Measurements from ENCODE around the gene FAM111B.

The FAM111B gene

DNA sequence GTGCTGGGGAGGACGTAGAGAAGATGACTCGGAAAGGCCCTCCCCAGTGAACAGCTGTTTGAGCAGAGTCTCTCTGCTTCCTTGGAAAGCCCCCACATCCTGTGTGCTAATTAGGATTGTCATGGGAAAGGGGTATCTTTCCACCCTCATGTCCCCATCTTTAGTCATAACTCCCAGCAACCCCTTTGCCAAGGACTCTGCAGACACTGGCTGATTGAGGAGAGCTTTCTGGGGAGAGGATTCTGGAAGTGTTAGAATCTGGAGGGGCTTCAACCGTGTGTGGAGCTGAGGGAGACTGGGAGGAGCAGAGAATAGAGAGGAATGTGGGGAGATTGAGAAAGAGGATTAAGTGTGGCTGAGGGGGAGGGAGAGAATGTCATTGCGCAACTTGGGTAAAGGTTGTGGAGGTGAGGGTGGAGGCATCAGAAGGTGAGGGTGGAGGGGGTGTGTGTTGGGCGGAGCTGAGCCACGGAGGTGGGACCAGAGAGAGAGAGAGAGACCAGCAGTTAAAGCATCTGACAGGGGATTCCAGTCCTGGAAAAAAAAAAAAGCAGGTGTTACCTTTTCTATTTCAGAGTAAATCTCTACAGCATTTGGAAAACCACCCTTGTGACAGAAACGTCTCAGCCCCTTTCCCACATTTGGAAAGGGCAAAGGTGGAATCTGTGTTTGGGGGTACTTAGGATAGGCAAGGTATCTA is 67.1 kb downstream of the FAM111B start:
- no peak overlapping the region for H4K8ac ChIP-seq (ENCODE audit: low read depth, low read length)
- H4K91ac ChIP-seq (ENCODE audit: low read depth, low read length, poor library complexity), result no peak overlapping the region
- WGBS, 2 donors (ENCODE audit: extremely low coverage in 2 of 2, insufficient read length in 2 of 2, insufficient replicate concordance in 1 of 2), result no CpG with 5 or more reads among the region's 7 CpGs
- H3K14ac ChIP-seq (ENCODE audit: low read length), result no peak overlapping the region
- no peak overlapping the region for H3K9ac ChIP-seq (ENCODE audit: low read depth, low read length, poor library complexity)
- no peak overlapping the region for H2BK15ac ChIP-seq (ENCODE audit: low read length)
- peaks cover 11 to 45% of the 10 kb centered on the region in 2 donors for H3K36me3 ChIP-seq (replicated peaks in 1 of 2; ENCODE audit: control insufficient read depth in 2 of 2, insufficient read depth in 2 of 2, low read length in 2 of 2)
- peak overlapping the region; percentile 99 for H3K18ac ChIP-seq (ENCODE audit: low read length)
- peak overlapping the region; percentile 89 for H3K27ac ChIP-seq (replicated peaks; ENCODE audit: low read length)
- no peak overlapping the region for H3K4ac ChIP-seq (ENCODE audit: low read length)
- H3K4me1 ChIP-seq (ENCODE audit: control insufficient read depth in 2 of 2, insufficient read depth in 1 of 2, low read depth in 1 of 2, low read length in 2 of 2), result peaks cover 20% of the 10 kb centered on the region in 2 donors
- no peak overlapping the region for H2BK12ac ChIP-seq (ENCODE audit: low read length)
- peak overlapping the region; percentile 59 for H2AK5ac ChIP-seq (ENCODE audit: low read depth, low read length)
- peak overlapping the region; percentile 82 for H2BK120ac ChIP-seq (ENCODE audit: low read depth, low read length)
- no peak for DNase-seq (ENCODE audit: low spot score)
- no peaks in the 10 kb centered on the region for H3K27me3 ChIP-seq (ENCODE audit: control insufficient read depth in 3 of 3, insufficient read depth in 3 of 3, low read depth in 1 of 3, low read length in 3 of 3)
- H3K4me3 ChIP-seq (ENCODE audit: low read length in 2 of 2), result peak overlapping the region; percentile 86 to 95
- peaks cover 6% of the 10 kb centered on the region for H3K79me1 ChIP-seq (ENCODE audit: low read depth, low read length)
- no peak overlapping the region for H3K23ac ChIP-seq (ENCODE audit: low read depth, low read length, poor library complexity)
- H3K9me3 ChIP-seq (replicated peaks in 1 of 2; ENCODE audit: control insufficient read depth in 2 of 2, insufficient read depth in 1 of 2, low read depth in 1 of 2, low read length in 2 of 2), result peaks cover 0 to 27% of the 10 kb centered on the region in 2 donors
- no peak overlapping the region for H2BK5ac ChIP-seq (ENCODE audit: low read length)
- H3K4me2 ChIP-seq (ENCODE audit: insufficient read depth, low read length, poor library complexity, severe bottlenecking), result peak overlapping the region; percentile 91
- H2AFZ ChIP-seq (ENCODE audit: low read length), result no peak overlapping the region

DNA sequence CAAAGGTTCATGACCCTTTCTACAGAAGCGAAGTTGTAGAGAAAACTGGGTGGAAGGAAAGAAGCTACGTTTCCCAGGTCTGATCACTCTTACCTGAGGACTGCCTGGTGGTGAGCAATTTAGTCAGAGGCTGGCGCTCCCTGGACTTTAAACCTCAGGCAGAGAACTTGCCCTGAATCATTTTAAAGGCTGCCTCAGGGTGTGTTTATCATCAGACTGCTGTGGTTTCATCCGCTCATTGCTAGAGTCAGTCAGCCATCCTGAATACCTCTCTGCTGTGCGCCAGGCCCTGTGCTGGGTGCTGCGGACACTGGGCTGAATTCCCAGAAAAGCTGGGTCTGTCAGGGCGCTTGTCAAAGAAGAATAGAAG is 67.6 kb downstream of the FAM111B start:
- H3K27ac ChIP-seq (replicated peaks; ENCODE audit: low read length), result peak overlapping the region; percentile 41
- H2BK15ac ChIP-seq (ENCODE audit: low read length), result no peak overlapping the region
- peak overlapping the region; percentile 43 for H3K4me2 ChIP-seq (ENCODE audit: insufficient read depth, low read length, poor library complexity, severe bottlenecking)
- H2BK120ac ChIP-seq (ENCODE audit: low read depth, low read length), result no peak overlapping the region
- no peak overlapping the region for H2AK5ac ChIP-seq (ENCODE audit: low read depth, low read length)
- peaks cover 11 to 46% of the 10 kb centered on the region in 2 donors for H3K36me3 ChIP-seq (replicated peaks in 1 of 2; ENCODE audit: control insufficient read depth in 2 of 2, insufficient read depth in 2 of 2, low read length in 2 of 2)
- no peak overlapping the region for H3K4ac ChIP-seq (ENCODE audit: low read length)
- DNase-seq (ENCODE audit: low spot score), result no peak
- H3K9ac ChIP-seq (ENCODE audit: low read depth, low read length, poor library complexity), result no peak overlapping the region
- H3K18ac ChIP-seq (ENCODE audit: low read length), result no peak overlapping the region
- H4K8ac ChIP-seq (ENCODE audit: low read depth, low read length), result no peak overlapping the region
- H2BK12ac ChIP-seq (ENCODE audit: low read length), result no peak overlapping the region
- no CpG with 5 or more reads among the region's 7 CpGs for WGBS, 2 donors (ENCODE audit: extremely low coverage in 2 of 2, insufficient read length in 2 of 2, insufficient replicate concordance in 1 of 2)
- H3K4me3 ChIP-seq (ENCODE audit: low read length in 2 of 2), result peak overlapping the region in 1 of 2 donors; percentile 95
- no peak overlapping the region for H4K91ac ChIP-seq (ENCODE audit: low read depth, low read length, poor library complexity)
- peaks cover 6% of the 10 kb centered on the region for H3K79me1 ChIP-seq (ENCODE audit: low read depth, low read length)
- H3K4me1 ChIP-seq (ENCODE audit: control insufficient read depth in 2 of 2, insufficient read depth in 1 of 2, low read depth in 1 of 2, low read length in 2 of 2), result peaks cover 20 to 22% of the 10 kb centered on the region in 2 donors
- peaks cover 0 to 33% of the 10 kb centered on the region in 2 donors for H3K9me3 ChIP-seq (replicated peaks in 1 of 2; ENCODE audit: control insufficient read depth in 2 of 2, insufficient read depth in 1 of 2, low read depth in 1 of 2, low read length in 2 of 2)
- H2AFZ ChIP-seq (ENCODE audit: low read length), result no peak overlapping the region
- H2BK5ac ChIP-seq (ENCODE audit: low read length), result no peak overlapping the region
- no peaks in the 10 kb centered on the region for H3K27me3 ChIP-seq (ENCODE audit: control insufficient read depth in 3 of 3, insufficient read depth in 3 of 3, low read depth in 1 of 3, low read length in 3 of 3)
- no peak overlapping the region for H3K23ac ChIP-seq (ENCODE audit: low read depth, low read length, poor library complexity)
- H3K14ac ChIP-seq (ENCODE audit: low read length), result no peak overlapping the region

DNA sequence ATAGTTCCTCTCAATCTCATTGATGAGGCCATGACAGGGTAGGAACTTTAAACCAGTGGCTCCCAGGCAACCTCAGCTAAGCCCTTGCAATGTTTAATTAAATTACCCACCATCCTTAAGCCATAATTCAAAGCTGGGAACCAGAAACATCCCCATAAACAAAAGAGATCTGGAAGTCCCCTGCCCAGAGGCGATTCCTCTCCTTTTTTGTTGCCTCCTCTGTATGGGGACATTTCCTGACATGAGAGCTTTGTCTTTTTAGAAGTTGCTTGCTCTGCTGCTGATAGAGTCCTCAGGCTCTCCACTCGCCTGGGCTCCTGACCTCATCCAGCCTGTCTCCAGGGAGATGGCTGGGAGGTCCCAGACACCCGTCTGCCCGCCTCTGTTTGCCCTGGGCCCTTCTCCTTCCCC is 68.1 kb downstream of the FAM111B start:
- H2BK12ac ChIP-seq (ENCODE audit: low read length), result no peak overlapping the region
- peak overlapping the region; percentile 43 for H3K4me2 ChIP-seq (ENCODE audit: insufficient read depth, low read length, poor library complexity, severe bottlenecking)
- no peak overlapping the region for H3K4ac ChIP-seq (ENCODE audit: low read length)
- no peak overlapping the region for H3K18ac ChIP-seq (ENCODE audit: low read length)
- H2AFZ ChIP-seq (ENCODE audit: low read length), result no peak overlapping the region
- no peaks in the 10 kb centered on the region for H3K27me3 ChIP-seq (ENCODE audit: control insufficient read depth in 3 of 3, insufficient read depth in 3 of 3, low read depth in 1 of 3, low read length in 3 of 3)
- H3K9me3 ChIP-seq (replicated peaks in 1 of 2; ENCODE audit: control insufficient read depth in 2 of 2, insufficient read depth in 1 of 2, low read depth in 1 of 2, low read length in 2 of 2), result peaks cover 0 to 35% of the 10 kb centered on the region in 2 donors
- peak overlapping the region in 1 of 2 donors; percentile 3 for H3K4me3 ChIP-seq (ENCODE audit: low read length in 2 of 2)
- no peak for DNase-seq (ENCODE audit: low spot score)
- H3K9ac ChIP-seq (ENCODE audit: low read depth, low read length, poor library complexity), result no peak overlapping the region
- no peak overlapping the region for H2BK15ac ChIP-seq (ENCODE audit: low read length)
- H4K91ac ChIP-seq (ENCODE audit: low read depth, low read length, poor library complexity), result no peak overlapping the region
- H2AK5ac ChIP-seq (ENCODE audit: low read depth, low read length), result no peak overlapping the region
- peaks cover 20 to 24% of the 10 kb centered on the region in 2 donors for H3K4me1 ChIP-seq (ENCODE audit: control insufficient read depth in 2 of 2, insufficient read depth in 1 of 2, low read depth in 1 of 2, low read length in 2 of 2)
- H3K36me3 ChIP-seq (replicated peaks in 1 of 2; ENCODE audit: control insufficient read depth in 2 of 2, insufficient read depth in 2 of 2, low read length in 2 of 2), result peaks cover 11 to 46% of the 10 kb centered on the region in 2 donors
- peaks cover 6% of the 10 kb centered on the region for H3K79me1 ChIP-seq (ENCODE audit: low read depth, low read length)
- no peak overlapping the region for H3K23ac ChIP-seq (ENCODE audit: low read depth, low read length, poor library complexity)
- H3K14ac ChIP-seq (ENCODE audit: low read length), result no peak overlapping the region
- WGBS, 2 donors (ENCODE audit: extremely low coverage in 2 of 2, insufficient read length in 2 of 2, insufficient replicate concordance in 1 of 2), result no CpG with 5 or more reads among the region's 4 CpGs
- H4K8ac ChIP-seq (ENCODE audit: low read depth, low read length), result no peak overlapping the region
- H2BK5ac ChIP-seq (ENCODE audit: low read length), result no peak overlapping the region
- no peak overlapping the region for H3K27ac ChIP-seq (replicated peaks; ENCODE audit: low read length)
- no peak overlapping the region for H2BK120ac ChIP-seq (ENCODE audit: low read depth, low read length)

DNA sequence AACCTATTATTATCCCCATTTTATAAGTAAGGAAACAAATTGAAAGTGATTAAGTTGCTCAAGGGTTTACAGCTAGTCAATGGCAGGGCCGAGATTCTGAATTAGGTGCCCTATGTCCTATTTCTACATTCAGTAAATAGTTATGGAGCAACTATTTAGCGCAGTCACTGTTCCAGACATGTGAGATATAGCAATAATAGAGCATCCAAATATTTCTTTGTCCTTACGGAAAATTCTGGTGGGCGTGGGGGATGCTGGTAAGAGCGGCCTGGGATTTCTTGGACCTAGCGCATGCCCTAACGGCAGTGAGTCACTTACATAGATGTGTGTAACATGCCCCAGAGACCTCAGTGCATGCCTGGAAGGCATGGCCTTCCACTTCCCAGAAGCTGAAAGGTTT is 69.3 kb downstream of the FAM111B start:
- Histone ChIP-seq H3K36me3 (replicated peaks in 1 of 2; ENCODE audit: control insufficient read depth in 2 of 2, insufficient read depth in 2 of 2, low read length in 2 of 2) (peaks cover 11 to 51% of the 10 kb centered on the region in 2 donors), H2AFZ (ENCODE audit: low read length) (no peak overlapping the region), H3K18ac (ENCODE audit: low read length) (no peak overlapping the region), H2BK15ac (ENCODE audit: low read length) (no peak overlapping the region), H2BK5ac (ENCODE audit: low read length) (no peak overlapping the region), H2AK5ac (ENCODE audit: low read depth, low read length) (no peak overlapping the region), H3K79me1 (ENCODE audit: low read depth, low read length) (peaks cover 6% of the 10 kb centered on the region), H3K4me2 (ENCODE audit: insufficient read depth, low read length, poor library complexity, severe bottlenecking) (no peak overlapping the region), H3K4me1 (ENCODE audit: control insufficient read depth in 2 of 2, insufficient read depth in 1 of 2, low read depth in 1 of 2, low read length in 2 of 2) (peaks cover 27 to 30% of the 10 kb centered on the region in 2 donors), H4K91ac (ENCODE audit: low read depth, low read length, poor library complexity) (no peak overlapping the region), H3K27me3 (ENCODE audit: control insufficient read depth in 3 of 3, insufficient read depth in 3 of 3, low read depth in 1 of 3, low read length in 3 of 3) (no peaks in the 10 kb centered on the region), H3K4me3 (ENCODE audit: low read length in 2 of 2) (no peak overlapping the region), H2BK120ac (ENCODE audit: low read depth, low read length) (no peak overlapping the region), H3K9me3 (replicated peaks in 1 of 2; ENCODE audit: control insufficient read depth in 2 of 2, insufficient read depth in 1 of 2, low read depth in 1 of 2, low read length in 2 of 2) (peaks cover 0 to 35% of the 10 kb centered on the region in 2 donors), H2BK12ac (ENCODE audit: low read length) (no peak overlapping the region), H3K23ac (ENCODE audit: low read depth, low read length, poor library complexity) (no peak overlapping the region), H4K8ac (ENCODE audit: low read depth, low read length) (no peak overlapping the region), H3K4ac (ENCODE audit: low read length) (no peak overlapping the region), H3K14ac (ENCODE audit: low read length) (no peak overlapping the region), H3K9ac (ENCODE audit: low read depth, low read length, poor library complexity) (no peak overlapping the region), H3K27ac (replicated peaks; ENCODE audit: low read length) (no peak overlapping the region)
- no CpG with 5 or more reads among the region's 7 CpGs for WGBS, 2 donors (ENCODE audit: extremely low coverage in 2 of 2, insufficient read length in 2 of 2, insufficient replicate concordance in 1 of 2)
- DNase-seq (ENCODE audit: low spot score), result no peak
